ENCODE results near the gene PSME3IP1.

The PSME3IP1 gene

GRCh38 chr16:57186872-57187854 lies 1.3 kb upstream of the PSME3IP1 start (continued):
- TF ChIP-seq, protein P1, sequence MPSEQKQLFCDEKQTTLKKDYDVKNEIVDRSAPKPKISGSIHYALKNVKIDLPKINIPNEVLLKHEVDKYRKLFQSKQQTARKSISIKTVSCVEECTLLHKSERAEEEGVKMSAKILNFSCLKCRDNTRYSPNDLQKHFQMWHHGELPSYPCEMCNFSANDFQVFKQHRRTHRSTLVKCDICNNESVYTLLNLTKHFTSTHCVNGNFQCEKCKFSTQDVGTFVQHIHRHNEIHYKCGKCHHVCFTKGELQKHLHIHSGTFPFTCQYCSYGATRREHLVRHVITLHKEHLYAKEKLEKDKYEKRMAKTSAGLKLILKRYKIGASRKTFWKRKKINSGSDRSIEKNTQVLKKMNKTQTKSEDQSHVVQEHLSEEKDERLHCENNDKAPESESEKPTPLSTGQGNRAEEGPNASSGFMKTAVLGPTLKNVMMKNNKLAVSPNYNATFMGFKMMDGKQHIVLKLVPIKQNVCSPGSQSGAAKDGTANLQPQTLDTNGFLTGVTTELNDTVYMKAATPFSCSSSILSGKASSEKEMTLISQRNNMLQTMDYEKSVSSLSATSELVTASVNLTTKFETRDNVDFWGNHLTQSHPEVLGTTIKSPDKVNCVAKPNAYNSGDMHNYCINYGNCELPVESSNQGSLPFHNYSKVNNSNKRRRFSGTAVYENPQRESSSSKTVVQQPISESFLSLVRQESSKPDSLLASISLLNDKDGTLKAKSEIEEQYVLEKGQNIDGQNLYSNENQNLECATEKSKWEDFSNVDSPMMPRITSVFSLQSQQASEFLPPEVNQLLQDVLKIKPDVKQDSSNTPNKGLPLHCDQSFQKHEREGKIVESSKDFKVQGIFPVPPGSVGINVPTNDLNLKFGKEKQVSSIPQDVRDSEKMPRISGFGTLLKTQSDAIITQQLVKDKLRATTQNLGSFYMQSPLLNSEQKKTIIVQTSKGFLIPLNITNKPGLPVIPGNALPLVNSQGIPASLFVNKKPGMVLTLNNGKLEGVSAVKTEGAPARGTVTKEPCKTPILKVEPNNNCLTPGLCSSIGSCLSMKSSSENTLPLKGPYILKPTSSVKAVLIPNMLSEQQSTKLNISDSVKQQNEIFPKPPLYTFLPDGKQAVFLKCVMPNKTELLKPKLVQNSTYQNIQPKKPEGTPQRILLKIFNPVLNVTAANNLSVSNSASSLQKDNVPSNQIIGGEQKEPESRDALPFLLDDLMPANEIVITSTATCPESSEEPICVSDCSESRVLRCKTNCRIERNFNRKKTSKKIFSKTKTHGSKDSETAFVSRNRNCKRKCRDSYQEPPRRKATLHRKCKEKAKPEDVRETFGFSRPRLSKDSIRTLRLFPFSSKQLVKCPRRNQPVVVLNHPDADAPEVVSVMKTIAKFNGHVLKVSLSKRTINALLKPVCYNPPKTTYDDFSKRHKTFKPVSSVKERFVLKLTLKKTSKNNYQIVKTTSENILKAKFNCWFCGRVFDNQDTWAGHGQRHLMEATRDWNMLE (tag by site-specific recombination; conservative IDR thresholded peaks at IDR 0.05; ENCODE audit: low read depth): no peak
- no peak for TF ChIP-seq ZNF416 (tag by site-specific recombination; IDR thresholded peaks at IDR 0.05)
- TF ChIP-seq ZNF214 (tag by site-specific recombination; IDR thresholded peaks at IDR 0.05; ENCODE audit: borderline replicate concordance): no peak
- TF ChIP-seq SP7 (tag by site-specific recombination; IDR thresholded peaks at IDR 0.05): no peak
- TF ChIP-seq, protein P2, sequence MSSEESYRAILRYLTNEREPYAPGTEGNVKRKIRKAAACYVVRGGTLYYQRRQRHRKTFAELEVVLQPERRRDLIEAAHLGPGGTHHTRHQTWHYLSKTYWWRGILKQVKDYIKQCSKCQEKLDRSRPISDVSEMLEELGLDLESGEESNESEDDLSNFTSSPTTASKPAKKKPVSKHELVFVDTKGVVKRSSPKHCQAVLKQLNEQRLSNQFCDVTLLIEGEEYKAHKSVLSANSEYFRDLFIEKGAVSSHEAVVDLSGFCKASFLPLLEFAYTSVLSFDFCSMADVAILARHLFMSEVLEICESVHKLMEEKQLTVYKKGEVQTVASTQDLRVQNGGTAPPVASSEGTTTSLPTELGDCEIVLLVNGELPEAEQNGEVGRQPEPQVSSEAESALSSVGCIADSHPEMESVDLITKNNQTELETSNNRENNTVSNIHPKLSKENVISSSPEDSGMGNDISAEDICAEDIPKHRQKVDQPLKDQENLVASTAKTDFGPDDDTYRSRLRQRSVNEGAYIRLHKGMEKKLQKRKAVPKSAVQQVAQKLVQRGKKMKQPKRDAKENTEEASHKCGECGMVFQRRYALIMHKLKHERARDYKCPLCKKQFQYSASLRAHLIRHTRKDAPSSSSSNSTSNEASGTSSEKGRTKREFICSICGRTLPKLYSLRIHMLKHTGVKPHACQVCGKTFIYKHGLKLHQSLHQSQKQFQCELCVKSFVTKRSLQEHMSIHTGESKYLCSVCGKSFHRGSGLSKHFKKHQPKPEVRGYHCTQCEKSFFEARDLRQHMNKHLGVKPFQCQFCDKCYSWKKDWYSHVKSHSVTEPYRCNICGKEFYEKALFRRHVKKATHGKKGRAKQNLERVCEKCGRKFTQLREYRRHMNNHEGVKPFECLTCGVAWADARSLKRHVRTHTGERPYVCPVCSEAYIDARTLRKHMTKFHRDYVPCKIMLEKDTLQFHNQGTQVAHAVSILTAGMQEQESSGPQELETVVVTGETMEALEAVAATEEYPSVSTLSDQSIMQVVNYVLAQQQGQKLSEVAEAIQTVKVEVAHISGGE (tag by site-specific recombination; conservative IDR thresholded peaks at IDR 0.05; ENCODE audit: low read depth): 0 out of 2 replicates have a peak, but pooled peaks have one; percentile 43
- TF ChIP-seq KLF7 (tag by site-specific recombination; IDR thresholded peaks at IDR 0.05; ENCODE audit: borderline replicate concordance): no peak
- no peak for TF ChIP-seq ZNF48 (tag by site-specific recombination; IDR thresholded peaks at IDR 0.05)
- TF ChIP-seq ZBTB26 (tag by site-specific recombination; optimal IDR thresholded peaks at IDR 0.05): no peak
- TF ChIP-seq ZSCAN5A (tag by site-specific recombination; IDR thresholded peaks at IDR 0.05): 0 out of 2 replicates have a peak, but pooled peaks have one; percentile 16
- TF ChIP-seq ZNF513 (tag by site-specific recombination; IDR thresholded peaks at IDR 0.05): no peak
- TF ChIP-seq, protein P3, sequence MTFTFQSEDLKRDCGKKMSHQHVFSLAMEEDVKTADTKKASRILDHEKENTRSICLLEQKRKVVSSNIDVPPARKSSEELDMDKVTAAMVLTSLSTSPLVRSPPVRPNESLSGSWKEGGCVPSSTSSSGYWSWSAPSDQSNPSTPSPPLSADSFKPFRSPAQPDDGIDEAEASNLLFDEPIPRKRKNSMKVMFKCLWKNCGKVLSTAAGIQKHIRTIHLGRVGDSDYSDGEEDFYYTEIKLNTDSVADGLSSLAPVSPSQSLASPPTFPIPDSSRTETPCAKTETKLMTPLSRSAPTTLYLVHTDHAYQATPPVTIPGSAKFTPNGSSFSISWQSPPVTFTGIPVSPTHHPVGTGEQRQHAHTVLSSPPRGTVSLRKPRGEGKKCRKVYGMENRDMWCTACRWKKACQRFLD (tag by site-specific recombination; IDR thresholded peaks at IDR 0.05): no peak
- TF ChIP-seq, protein P4, sequence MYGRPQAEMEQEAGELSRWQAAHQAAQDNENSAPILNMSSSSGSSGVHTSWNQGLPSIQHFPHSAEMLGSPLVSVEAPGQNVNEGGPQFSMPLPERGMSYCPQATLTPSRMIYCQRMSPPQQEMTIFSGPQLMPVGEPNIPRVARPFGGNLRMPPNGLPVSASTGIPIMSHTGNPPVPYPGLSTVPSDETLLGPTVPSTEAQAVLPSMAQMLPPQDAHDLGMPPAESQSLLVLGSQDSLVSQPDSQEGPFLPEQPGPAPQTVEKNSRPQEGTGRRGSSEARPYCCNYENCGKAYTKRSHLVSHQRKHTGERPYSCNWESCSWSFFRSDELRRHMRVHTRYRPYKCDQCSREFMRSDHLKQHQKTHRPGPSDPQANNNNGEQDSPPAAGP (tag by site-specific recombination; IDR thresholded peaks at IDR 0.05): no peak
- peak; percentile 61; the same call in 1 of the 2 replicates for TF ChIP-seq OSR2 (tag by site-specific recombination; IDR thresholded peaks at IDR 0.05)
- no peak for TF ChIP-seq BCL6B (tag by site-specific recombination; IDR thresholded peaks at IDR 0.05)
- no peak for TF ChIP-seq ZNF585B (tag by site-specific recombination; IDR thresholded peaks at IDR 0.05)
- TF ChIP-seq ZBTB6 (tag by site-specific recombination; IDR thresholded peaks at IDR 0.05): no peak

Data from HEK293 (cell line).